Measurements from ENCODE around the gene UPF3A.
"Not testable (repeated sequence)": the region's sequence is repeated elsewhere in the genome, so short reads cannot be mapped to it uniquely, and the experiment has no call there.

The UPF3A gene

GRCh38 chr13:114334305-114335053 is 53.1 kb downstream of the UPF3A start:
- Histone ChIP-seq H3K4me3 (ENCODE audit: low read depth, low read length) (no peak overlapping the region), H3K27ac (no peak overlapping the region)
- no peak for TF ChIP-seq CTCF (IDR thresholded peaks at IDR 0.05; ENCODE audit: low read depth, low read length)

DNA sequence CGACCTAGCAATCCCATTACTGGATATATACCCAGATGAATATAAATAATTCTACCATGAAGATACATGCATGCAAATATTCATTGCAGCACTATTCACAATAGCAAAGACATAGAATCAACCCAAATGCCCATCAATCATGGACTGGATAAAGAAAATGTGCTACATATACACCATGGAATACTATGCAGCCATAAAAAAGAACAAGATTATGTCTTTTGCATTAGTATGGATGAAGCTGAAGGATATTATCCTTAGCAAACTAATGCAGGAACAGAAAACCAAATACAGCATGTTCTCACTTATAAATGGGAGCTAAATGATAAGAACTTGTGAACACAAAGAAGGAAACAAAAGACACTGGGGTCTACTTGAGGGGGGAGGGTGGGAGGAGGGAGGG is 55.1 kb downstream of the UPF3A start:
- H3K4me3 ChIP-seq (ENCODE audit: low read depth, low read length); H3K9me3 ChIP-seq (ENCODE audit: severe bottlenecking); DNase-seq; H3K36me3 ChIP-seq; H3K27ac ChIP-seq; H3K27me3 ChIP-seq (ENCODE audit: insufficient read depth, low read depth, severe bottlenecking): not testable (repeated sequence)

More at GRCh38 chr13:114334305-114335053, 53.1 kb downstream of the UPF3A start:
- Histone ChIP-seq H3K27me3 (ENCODE audit: insufficient read depth, low read depth, severe bottlenecking) (no peaks in the 10 kb centered on the region), H3K9me3 (ENCODE audit: severe bottlenecking) (no peaks in the 10 kb centered on the region), H3K36me3 (no peaks in the 10 kb centered on the region)
- no peak for DNase-seq

DNA sequence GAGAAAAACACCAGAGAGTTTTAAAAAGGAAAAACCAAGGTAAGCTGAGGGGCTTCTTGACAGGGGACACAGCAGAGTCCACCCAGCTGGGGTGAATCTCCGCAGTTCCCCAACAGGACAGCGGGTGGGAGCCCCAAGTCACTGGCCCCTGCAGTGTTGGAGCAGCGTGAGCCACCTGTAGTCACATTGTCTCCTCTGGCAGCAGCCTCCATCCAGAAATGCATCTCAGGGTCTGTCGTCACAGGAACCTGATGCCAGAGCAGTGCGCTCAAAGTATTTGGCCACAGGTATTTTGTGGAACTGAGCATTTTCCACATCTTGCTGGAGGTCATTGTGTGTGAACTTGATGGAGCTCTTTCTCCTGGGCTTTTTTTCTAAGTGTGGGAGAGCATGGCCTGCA is 57.6 kb downstream of the UPF3A start:
- no peak overlapping the region for H3K27ac ChIP-seq
- H3K9me3 ChIP-seq (ENCODE audit: severe bottlenecking): no peaks in the 10 kb centered on the region
- no peaks in the 10 kb centered on the region for H3K27me3 ChIP-seq (ENCODE audit: insufficient read depth, low read depth, severe bottlenecking)
- TF ChIP-seq CTCF (IDR thresholded peaks at IDR 0.05; ENCODE audit: low read depth, low read length): no peak
- H3K4me3 ChIP-seq (ENCODE audit: low read depth, low read length): no peak overlapping the region
- DNase-seq: no peak
- H3K36me3 ChIP-seq: no peaks in the 10 kb centered on the region

- Histone ChIP-seq H3K36me3 (no peaks in the 10 kb centered on the region), H3K4me3 (ENCODE audit: low read depth, low read length) (no peak overlapping the region), H3K9me3 (ENCODE audit: severe bottlenecking) (no peaks in the 10 kb centered on the region), H3K27ac (no peak overlapping the region), H3K27me3 (ENCODE audit: insufficient read depth, low read depth, severe bottlenecking) (no peaks in the 10 kb centered on the region)
- TF ChIP-seq CTCF (IDR thresholded peaks at IDR 0.05; ENCODE audit: low read depth, low read length): peak; percentile 73
- peak; percentile 62 for DNase-seq
These were observed 58.6 kb downstream of the UPF3A start for GRCh38 chr13:114339857-114340534.

DNA sequence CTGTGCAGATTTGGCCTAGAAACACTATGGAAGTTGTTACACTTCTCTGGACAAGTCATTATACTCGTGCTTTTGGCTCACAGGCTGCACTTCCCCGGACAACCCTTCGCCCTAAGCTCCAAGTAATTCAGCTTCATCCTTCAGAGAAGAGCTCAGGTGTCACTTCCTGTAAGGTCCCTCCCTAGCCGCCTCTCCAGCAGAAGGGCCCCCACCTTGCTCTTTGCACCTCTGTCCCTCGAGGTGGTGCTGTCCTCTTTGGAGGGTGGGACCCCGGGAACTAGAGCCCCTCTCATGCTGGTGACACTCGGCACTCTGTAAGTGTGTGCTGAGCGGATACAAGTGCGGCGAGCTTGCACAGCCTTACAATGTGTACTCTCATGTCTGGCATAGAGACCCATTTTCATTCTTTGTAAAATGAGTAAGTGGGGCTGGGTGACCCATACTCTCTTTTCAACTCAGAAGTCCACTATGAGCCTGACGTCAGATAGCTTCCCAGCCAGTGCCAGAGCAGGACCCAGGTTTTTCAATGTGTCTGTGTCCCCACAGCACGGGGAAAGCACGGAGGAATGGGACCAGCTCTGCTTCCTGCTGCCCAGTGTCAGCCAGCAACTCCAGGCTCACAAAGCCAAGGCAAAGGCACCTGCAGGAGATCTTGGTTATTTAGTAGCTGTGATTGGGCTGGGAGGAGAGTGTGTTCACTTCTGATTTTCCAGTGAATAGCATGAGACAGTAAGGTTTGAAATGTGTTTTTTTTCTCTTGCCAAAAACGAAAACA is 59.8 kb downstream of the UPF3A start:
- Histone ChIP-seq H3K36me3 (no peaks in the 10 kb centered on the region), H3K4me3 (ENCODE audit: low read depth, low read length) (no peak overlapping the region), H3K27ac (no peak overlapping the region), H3K27me3 (ENCODE audit: insufficient read depth, low read depth, severe bottlenecking) (no peaks in the 10 kb centered on the region), H3K9me3 (ENCODE audit: severe bottlenecking) (no peaks in the 10 kb centered on the region)
- DNase-seq: no peak
- no peak for TF ChIP-seq CTCF (IDR thresholded peaks at IDR 0.05; ENCODE audit: low read depth, low read length)

GRCh38 chr13:114347256-114347655 is 65.9 kb downstream of the UPF3A start:
- not testable (repeated sequence) for H3K9me3 ChIP-seq (ENCODE audit: severe bottlenecking); H3K27me3 ChIP-seq (ENCODE audit: insufficient read depth, low read depth, severe bottlenecking); H3K27ac ChIP-seq; DNase-seq; H3K4me3 ChIP-seq (ENCODE audit: low read depth, low read length); H3K36me3 ChIP-seq

Measured in WERI-Rb-1 (cell line).